Endothelial cell of umbilical vein (primary cell): ENCODE measurements around the gene MAS1L.

Source experiments
- CTCF ChIP-seq, 2 donors: IDR thresholded peaks; 1 replicate in 1 of 2; 2 replicates in 1 of 2; pipeline ENCODE4 v1.5.1; 2011; ENCODE audit warnings: low read length in 2 of 2, mild to moderate bottlenecking in 2 of 2, moderate library complexity in 2 of 2, control low read depth in 1 of 2, inconsistent platforms in 1 of 2, low read depth in 1 of 2; ENCODE audit not compliant: insufficient read depth in 1 of 2; ENCODE audit errors: extremely low read depth in 1 of 2
- EZH2 ChIP-seq: IDR thresholded peaks from 2 replicates; pipeline ENCODE4 v1.6.1; 2012; ENCODE audit warnings: borderline replicate concordance, low read depth, mild to moderate bottlenecking, moderate library complexity, low read length, inconsistent platforms; ENCODE audit not compliant: severe bottlenecking
- FOS ChIP-seq: IDR thresholded peaks from 2 replicates; pipeline ENCODE4 v1.6.1; 2011; ENCODE audit warnings: mild to moderate bottlenecking, low read length, moderate library complexity, borderline replicate concordance; ENCODE audit not compliant: insufficient read depth
- GATA2 ChIP-seq: IDR thresholded peaks from 2 replicates; pipeline ENCODE4 v1.7.0; 2011; ENCODE audit warnings: low read depth, mild to moderate bottlenecking, moderate library complexity, mixed read lengths, low read length; ENCODE audit not compliant: insufficient read length, insufficient read depth
- JUN ChIP-seq: IDR thresholded peaks from 2 replicates; pipeline ENCODE4 v1.6.1; 2011; ENCODE audit warnings: borderline replicate concordance, low read depth; ENCODE audit not compliant: insufficient read length, insufficient read depth
- MAX ChIP-seq: IDR thresholded peaks from 2 replicates; pipeline ENCODE4 v1.6.1; 2011; ENCODE audit not compliant: insufficient read depth, insufficient read length
- MYC ChIP-seq: IDR thresholded peaks from one replicate; pipeline ENCODE4 v1.6.1; 2011; ENCODE audit warnings: mild to moderate bottlenecking, low read depth, low read length
- POLR2A ChIP-seq: IDR thresholded peaks from 2 replicates; pipeline ENCODE4 v1.6.1; 2012; ENCODE audit warnings: low read depth, mild to moderate bottlenecking, control low read depth, low read length

DNA sequence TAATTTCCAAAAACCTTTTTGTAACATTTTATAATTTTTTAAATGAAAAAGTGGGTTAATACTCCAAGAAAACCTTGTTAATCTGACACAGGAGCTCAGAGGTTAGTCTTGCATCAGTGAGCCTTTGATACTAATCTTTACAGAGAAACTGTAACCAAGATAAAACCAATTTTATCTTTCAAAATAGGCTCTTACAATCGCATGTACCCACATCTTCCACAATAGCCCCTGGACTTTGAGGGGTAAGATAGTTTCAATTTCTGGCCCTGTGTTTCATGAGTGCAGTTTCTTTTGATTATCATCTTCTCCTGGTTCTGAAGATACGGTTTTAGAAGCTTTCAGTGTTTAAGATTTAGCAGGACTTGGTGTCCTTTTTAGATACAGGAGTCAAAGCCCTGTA, 34.5 kb upstream of the MAS1L start:
- TF ChIP-seq CTCF (IDR thresholded peaks at IDR 0.05; ENCODE audit: extremely low read depth in 1 of 2, insufficient read depth in 1 of 2, low read depth in 1 of 2, low read length in 2 of 2) = no peak
- TF ChIP-seq POLR2A = no peak
- TF ChIP-seq JUN = no peak
- no peak for TF ChIP-seq FOS
- no peak for TF ChIP-seq GATA2
- no peak for TF ChIP-seq EZH2
- TF ChIP-seq MYC = no peak
- TF ChIP-seq MAX = no peak
